Hair follicular keratinocyte (primary cell): ENCODE measurements around the gene TRIM59. TPM values are rescaled to one million over a fixed set of nuclear protein-coding genes. Genes with fewer than 3 reads are reported as not detected.

Experiments used
- total RNA-seq: library from RNA; depleted of rRNA; stranded (reverse); fragments of >200 nt; gene quantifications from 2 replicates; pipeline ENCODE4 v1.2.3, GENCODE V29; 2015

Gene TRIM59, protein sequence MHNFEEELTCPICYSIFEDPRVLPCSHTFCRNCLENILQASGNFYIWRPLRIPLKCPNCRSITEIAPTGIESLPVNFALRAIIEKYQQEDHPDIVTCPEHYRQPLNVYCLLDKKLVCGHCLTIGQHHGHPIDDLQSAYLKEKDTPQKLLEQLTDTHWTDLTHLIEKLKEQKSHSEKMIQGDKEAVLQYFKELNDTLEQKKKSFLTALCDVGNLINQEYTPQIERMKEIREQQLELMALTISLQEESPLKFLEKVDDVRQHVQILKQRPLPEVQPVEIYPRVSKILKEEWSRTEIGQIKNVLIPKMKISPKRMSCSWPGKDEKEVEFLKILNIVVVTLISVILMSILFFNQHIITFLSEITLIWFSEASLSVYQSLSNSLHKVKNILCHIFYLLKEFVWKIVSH
- total RNA-seq = 9.7 and 12.7 TPM in 2 replicates

GRCh38 chr3:160449636-160450598 is at the start of gene TRIM59:
TRIM59 (minus strand) TSS chr3:160449786; CDS start chr3:160439183, 10,603 bp downstream.

DNA sequence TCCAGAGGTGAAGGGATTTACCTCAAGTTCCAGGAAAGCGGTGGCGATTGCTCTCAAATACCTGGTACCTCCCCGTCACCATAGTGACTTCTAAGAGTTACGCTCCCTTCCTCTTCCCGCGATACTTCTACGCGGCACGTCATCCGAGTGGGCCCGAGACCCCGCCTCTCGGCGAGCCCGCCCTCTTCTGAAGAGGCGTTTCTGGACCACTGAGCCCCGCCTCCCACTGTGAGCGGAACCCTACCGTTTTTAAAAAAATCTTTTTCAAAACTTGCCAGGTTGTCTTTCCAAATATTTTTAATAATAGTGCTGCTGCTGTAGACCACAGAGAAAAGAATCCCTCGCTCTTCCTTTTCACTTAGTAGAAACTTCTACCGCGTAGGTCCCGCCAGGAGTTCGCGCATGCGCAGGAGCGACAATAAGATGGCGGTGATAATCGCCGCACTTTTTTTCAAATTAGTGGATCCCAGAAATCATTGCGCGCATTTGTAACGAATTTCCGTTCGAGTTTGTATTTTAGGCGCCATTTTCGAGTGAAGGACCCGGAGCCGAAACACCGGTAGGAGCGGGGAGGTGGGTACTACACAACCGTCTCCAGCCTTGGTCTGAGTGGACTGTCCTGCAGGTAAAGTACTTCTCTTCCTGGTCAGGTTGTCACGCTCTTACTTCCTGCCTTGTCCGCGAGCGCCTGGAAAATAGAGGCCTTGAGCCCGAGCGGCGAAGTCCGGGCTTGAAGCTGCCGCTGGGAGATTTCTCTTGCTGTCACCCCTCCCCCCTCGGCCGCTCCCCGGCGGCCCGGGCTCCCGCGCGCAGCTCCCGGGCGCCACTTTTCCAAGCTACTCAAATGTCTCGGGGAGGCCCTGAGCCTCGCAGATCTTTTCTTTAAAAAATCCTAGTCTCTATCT is 50.2 kb downstream of the TRIM59 start, which contains the start of the genes IFT80 and SMC4:
TSS of gene IFT80 (minus strand) at position 101 of the 905 bp plus-strand sequence. CDS start 14,625 bp downstream, outside the sequence.
TSS of gene SMC4 (plus strand) at position 526 of the 905 bp plus-strand sequence. CDS start 1,177 bp downstream, outside the sequence.

Other genes with a start within 250 kb of the TRIM59 start
- not detected in 2 replicates for gene C3orf80, start 224.4 kb downstream of the TRIM59 start, total RNA-seq
- gene IFT80, start 50.6 kb downstream of the TRIM59 start, total RNA-seq = 14.8 and 21.8 TPM in 2 replicates
- 30.9 and 67.4 TPM in 2 replicates for gene SMC4, start 50.1 kb downstream of the TRIM59 start, total RNA-seq
- 22.0 and 23.5 TPM in 2 replicates for gene KPNA4, start 115.8 kb upstream of the TRIM59 start, total RNA-seq
- gene ARL14, start 227.4 kb upstream of the TRIM59 start, total RNA-seq = 1.1 TPM in 1 of 2 replicates, not detected in the other